ES-I3 (cell line): ENCODE results near the gene NUMA1.

Source experiments
- H3K36me3 ChIP-seq: 2 replicates; pipeline ENCODE4 v1.6.1; 2013; ENCODE audit warnings: mild to moderate bottlenecking, low read length, control low read depth, moderate library complexity; ENCODE audit not compliant: insufficient read depth
- H3K4me1 ChIP-seq: 2 replicates; pipeline ENCODE4 v1.6.1; 2013; ENCODE audit warnings: mild to moderate bottlenecking, control low read depth, low read length; ENCODE audit not compliant: insufficient read depth
- H3K9ac ChIP-seq: 2 replicates; pipeline ENCODE4 v1.6.1; 2013; ENCODE audit warnings: low read depth, mild to moderate bottlenecking, low read length, moderate library complexity
- H3K9me3 ChIP-seq: 2 replicates; pipeline ENCODE4 v1.6.1; 2013; ENCODE audit warnings: mild to moderate bottlenecking, low read length, moderate library complexity; ENCODE audit not compliant: control insufficient read depth, insufficient read depth

Gene NUMA1

GRCh38 chr11:72010529-72011233 is 69.7 kb downstream of the NUMA1 start:
- Histone ChIP-seq H3K9ac (no peak overlapping the region), H3K4me1 (no peaks in the 10 kb centered on the region), H3K36me3 (peaks cover 19% of the 10 kb centered on the region), H3K9me3 (no peaks in the 10 kb centered on the region)

DNA sequence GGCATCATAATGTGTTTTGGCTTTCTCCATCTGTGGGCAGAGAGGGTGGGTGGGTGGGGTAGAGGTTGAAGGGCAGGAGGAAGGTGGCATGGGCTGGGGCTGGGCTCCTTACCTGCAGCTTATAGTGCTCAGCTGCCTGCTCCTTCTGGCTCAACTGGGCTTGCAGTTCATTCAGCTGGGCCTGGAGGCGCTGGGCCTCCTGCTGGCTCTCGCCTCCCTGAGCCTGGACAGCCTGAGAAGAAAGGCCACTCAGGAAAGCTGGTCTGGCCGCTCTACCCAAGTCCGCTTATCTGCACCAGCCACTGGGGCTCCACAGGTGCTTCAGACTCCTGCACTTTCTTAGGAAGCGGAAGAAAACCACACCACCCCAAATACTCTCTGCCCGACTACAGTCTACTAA is 71.2 kb downstream of the NUMA1 start:
- H3K36me3 ChIP-seq, result peaks cover 22% of the 10 kb centered on the region
- H3K9ac ChIP-seq, result no peak overlapping the region

GRCh38 chr11:72008728-72009127 is 71.6 kb downstream of the NUMA1 start:
- Histone ChIP-seq H3K9ac (no peak overlapping the region), H3K36me3 (peaks cover 23% of the 10 kb centered on the region)

More for the DNA sequence above, 71.2 kb downstream of the NUMA1 start:
- no peaks in the 10 kb centered on the region for H3K4me1 ChIP-seq
- H3K9me3 ChIP-seq, result no peaks in the 10 kb centered on the region

DNA sequence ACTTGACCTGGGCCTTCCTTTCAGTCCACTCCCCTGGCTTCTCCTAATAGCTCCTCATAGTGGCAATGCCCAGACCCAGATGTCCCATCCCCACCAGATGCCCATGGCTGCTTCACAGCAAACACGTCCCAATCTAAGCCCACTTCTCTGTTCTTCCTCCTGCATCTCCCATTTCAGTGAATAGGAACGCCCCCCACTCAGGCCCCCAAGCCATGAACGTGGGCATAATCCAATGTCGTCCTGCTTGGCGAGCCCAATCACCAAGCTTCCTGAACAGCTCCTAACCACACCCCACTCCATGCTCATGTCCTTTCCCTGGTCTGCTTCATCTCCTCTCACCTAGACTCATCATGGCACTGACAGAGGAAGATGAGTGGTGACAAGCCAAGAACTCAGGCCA is 72.8 kb downstream of the NUMA1 start:
- H3K9ac ChIP-seq, result no peak overlapping the region
- H3K36me3 ChIP-seq, result peaks cover 28% of the 10 kb centered on the region
- H3K9me3 ChIP-seq, result no peaks in the 10 kb centered on the region
- no peaks in the 10 kb centered on the region for H3K4me1 ChIP-seq

More at GRCh38 chr11:72008728-72009127, 71.6 kb downstream of the NUMA1 start:
- no peaks in the 10 kb centered on the region for H3K4me1 ChIP-seq
- no peaks in the 10 kb centered on the region for H3K9me3 ChIP-seq

DNA sequence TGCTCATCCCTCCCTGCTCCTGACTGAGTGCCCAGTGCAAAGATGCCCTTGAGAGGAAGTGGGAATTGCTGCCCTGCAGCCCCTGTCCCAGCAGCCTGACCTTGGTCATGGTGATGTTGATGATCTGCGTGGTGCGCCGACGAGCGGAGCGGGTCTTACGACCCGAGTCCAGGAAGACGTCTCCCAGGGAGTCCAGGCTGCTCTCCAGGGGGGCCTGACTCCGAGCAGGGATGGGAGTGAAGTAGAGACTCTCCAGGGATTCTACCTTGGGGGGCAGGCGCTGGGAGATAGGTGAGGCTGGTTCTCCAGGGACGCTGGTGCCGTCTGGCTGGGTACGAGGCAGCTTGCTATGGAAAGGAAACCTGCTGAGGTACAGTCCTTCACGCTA is 73.3 kb downstream of the NUMA1 start:
- no peaks in the 10 kb centered on the region for H3K4me1 ChIP-seq
- no peaks in the 10 kb centered on the region for H3K9me3 ChIP-seq
- H3K36me3 ChIP-seq, result peaks cover 33% of the 10 kb centered on the region
- no peak overlapping the region for H3K9ac ChIP-seq

GRCh38 chr11:72006309-72007088 is 73.8 kb downstream of the NUMA1 start:
- H3K9ac ChIP-seq, result no peak overlapping the region
- H3K36me3 ChIP-seq, result peaks cover 33% of the 10 kb centered on the region

DNA sequence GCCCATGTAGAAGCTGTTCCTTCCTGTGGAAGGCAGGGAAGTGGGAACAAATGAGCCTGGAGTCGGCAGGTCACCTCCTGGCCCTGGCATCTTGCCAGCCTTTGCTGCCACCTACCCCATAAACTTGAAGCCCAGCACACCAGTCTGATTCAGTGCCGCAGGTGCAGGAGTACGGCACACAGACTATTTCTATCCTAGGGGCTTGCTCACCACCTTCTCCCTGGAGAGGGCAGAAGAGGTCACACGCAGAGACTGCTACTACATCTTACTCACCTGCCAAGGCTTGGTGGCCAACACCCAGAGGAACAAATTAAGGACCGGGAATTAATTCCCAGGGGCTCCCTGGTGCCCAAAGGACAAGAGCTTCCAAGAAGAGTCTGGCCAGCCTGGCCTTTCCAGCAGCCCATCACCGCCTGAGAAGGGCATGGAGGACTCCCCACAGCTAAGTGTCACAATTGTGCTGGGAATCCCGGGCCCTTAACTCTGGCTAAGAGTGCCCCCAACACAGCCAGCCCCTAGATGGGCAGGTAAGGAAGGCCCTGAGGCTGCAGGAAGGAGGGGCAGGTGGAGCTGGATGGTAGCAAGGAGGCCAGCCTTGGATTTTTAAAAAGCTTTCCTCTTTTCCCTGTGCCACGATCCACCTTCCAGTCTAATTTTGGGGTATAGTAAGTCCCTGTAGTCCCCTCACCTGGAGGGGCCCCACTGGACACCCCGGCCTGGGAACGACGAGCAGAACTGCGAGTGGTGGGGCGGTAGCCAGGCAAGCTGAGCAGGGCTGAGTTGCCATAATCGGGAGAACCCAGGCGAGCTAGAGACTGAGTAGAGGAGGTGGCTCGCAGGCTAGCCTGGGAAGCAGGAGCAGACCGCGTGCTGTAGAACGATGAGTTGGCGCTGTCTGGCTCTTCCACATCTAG is 74.7 kb downstream of the NUMA1 start:
- Histone ChIP-seq H3K9me3 (no peaks in the 10 kb centered on the region), H3K9ac (no peak overlapping the region), H3K36me3 (peaks cover 33% of the 10 kb centered on the region), H3K4me1 (no peaks in the 10 kb centered on the region)

More at GRCh38 chr11:72006309-72007088, 73.8 kb downstream of the NUMA1 start:
- H3K9me3 ChIP-seq, result no peaks in the 10 kb centered on the region
- no peaks in the 10 kb centered on the region for H3K4me1 ChIP-seq

DNA sequence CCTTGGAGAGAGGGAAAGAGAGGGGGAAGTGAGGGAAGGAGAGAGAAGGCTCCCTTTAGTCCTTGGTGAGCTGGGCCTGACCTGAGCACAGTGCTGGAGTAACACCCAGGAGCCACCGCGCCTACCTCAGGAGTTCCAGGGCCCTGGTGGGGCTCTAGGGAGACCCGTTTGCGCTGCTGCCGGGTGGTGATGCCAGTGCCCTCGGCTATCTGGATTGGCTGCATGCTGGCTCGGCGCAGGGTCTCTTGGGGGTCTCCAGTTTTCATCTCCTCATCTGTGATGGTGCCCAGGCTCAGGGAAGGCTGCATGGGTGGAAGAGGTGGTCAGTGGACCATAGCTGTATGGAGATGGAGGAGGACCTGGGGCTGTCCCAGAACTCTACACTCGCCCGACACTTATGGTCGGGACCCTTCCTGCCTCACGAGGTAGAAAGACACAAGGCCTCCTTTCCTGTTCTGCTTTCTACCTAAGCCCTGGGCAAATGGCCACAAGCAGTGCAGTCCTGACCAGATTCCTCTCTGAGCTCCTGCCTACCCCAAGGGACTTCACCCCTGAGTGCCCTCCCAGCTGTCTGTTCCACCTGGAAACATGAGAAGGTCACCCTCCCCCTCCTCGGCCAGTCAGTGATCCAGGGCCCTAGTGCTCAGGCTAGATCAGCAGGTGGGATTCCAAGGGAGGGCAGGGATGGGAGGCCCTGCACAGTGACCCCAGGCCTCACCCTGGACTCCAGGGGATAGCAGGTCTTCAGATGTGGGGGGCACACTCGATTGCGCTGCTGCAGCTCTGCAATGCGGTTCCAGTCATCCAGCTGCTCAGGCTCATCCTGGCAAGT is 75.6 kb downstream of the NUMA1 start:
- H3K9me3 ChIP-seq, result no peaks in the 10 kb centered on the region

DNA sequence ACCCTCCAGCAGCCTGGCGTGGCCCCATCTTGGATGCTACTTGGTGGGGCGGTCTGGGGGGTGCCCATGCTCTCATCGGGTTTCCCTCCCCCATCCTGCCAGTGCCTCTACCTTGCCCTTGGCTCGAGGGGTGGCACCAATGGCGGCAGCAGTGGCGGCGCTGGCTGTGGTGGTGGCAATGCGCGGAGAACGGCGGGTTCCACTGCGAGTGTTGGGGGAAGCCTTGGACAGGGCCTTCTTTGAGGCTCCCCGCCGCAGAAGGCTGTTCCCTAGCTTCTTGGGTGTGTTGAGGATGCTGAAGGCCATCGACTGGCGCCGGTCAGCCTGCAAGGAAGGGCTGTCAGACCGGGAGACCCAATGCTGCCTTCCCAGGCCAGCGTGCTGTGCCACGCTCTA is 76.6 kb downstream of the NUMA1 start:
- H3K9me3 ChIP-seq, result no peaks in the 10 kb centered on the region
- no peak overlapping the region for H3K9ac ChIP-seq
- peaks cover 28% of the 10 kb centered on the region for H3K36me3 ChIP-seq
- H3K4me1 ChIP-seq, result no peaks in the 10 kb centered on the region

More for the DNA sequence above, 75.6 kb downstream of the NUMA1 start:
- Histone ChIP-seq H3K36me3 (peaks cover 33% of the 10 kb centered on the region), H3K4me1 (no peaks in the 10 kb centered on the region), H3K9ac (no peak overlapping the region)

- H3K9ac ChIP-seq, result no peak overlapping the region
- peaks cover 22% of the 10 kb centered on the region for H3K36me3 ChIP-seq
- no peaks in the 10 kb centered on the region for H3K4me1 ChIP-seq
- no peaks in the 10 kb centered on the region for H3K9me3 ChIP-seq
Measured at GRCh38 chr11:72002841-72003775, 77.2 kb downstream of the NUMA1 start.

DNA sequence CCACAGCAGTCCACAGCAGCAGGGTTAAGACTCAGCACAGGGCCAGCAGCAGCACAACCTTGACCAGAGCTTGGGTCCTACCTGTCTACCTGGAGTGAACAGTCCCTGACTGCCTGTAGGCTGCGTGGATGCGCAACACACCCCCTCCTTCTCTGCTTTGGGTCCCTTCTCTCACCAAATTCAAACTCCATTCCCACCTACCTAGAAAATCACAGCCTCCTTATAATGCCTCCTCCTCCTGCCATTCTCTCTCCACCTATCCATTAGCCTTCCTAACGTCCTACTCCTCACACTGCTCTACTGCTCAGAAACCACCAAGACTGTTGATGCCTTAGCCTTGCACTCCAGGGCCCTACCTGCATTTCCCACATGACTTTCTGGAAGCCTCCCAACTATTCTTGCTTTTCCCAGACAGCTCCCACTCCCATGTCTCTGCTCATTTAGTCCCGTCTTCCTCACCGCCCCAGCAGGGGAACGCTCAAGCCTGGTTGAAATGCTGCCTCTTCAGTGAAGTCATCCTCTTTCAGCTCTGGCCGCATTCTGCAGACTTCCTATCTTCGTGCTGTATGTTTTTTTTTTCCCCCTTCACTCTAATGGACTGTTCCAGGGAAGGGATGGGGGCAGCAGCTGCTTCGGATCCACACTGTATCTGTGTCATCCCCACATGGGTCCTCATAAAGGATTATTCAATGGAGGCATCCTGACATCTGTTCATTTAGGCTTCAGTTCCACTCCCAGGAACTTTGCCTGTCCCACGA is 78.3 kb downstream of the NUMA1 start:
- no peak overlapping the region for H3K9ac ChIP-seq
- H3K36me3 ChIP-seq, result peaks cover 21% of the 10 kb centered on the region
- no peaks in the 10 kb centered on the region for H3K9me3 ChIP-seq
- no peaks in the 10 kb centered on the region for H3K4me1 ChIP-seq

DNA sequence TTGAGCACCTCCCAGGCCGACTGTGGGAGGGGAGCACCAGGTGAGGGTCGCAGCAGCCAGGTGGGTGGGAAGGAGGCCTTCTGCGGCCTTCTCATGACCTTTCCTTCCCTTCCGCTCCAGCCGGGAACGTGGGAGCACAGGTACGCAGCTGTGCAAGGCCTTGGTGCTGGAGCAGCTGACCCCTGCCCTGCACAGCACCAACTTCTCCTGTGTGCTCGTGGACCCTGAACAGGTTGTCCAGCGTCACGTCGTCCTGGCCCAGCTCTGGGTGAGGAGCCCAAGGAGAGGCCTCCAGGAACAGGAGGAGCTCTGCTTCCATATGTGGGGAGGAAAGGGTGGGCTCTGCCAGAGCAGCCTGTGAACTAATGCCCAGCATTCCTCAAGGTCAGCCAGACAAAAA is 79.1 kb downstream of the NUMA1 start:
- peaks cover 21% of the 10 kb centered on the region for H3K36me3 ChIP-seq

More for the DNA sequence above, 79.1 kb downstream of the NUMA1 start:
- no peaks in the 10 kb centered on the region for H3K4me1 ChIP-seq
- no peaks in the 10 kb centered on the region for H3K9me3 ChIP-seq
- no peak overlapping the region for H3K9ac ChIP-seq
